ENCODE data around the gene RNASEH2B. TPM values are rescaled to one million over a fixed set of nuclear protein-coding genes. Genes with fewer than 3 reads are reported as not detected.
A peak's percentile ranks its signal among the peaks of the same experiment; 100 is the strongest.

The RNASEH2B gene
- total RNA-seq, 3 donors from 2014 or later, result 52.3 to 55.4 (median 53.4) TPM

- Mint-ChIP-seq H3K4me3 (peak overlapping the region; percentile 3), H3K9me3 (no peaks in the 10 kb centered on the region), H3K4me1 (ENCODE audit: low read depth) (peaks cover 72% of the 10 kb centered on the region), H3K36me3 (ENCODE audit: insufficient read depth) (peaks cover 2% of the 10 kb centered on the region), H3K27me3 (ENCODE audit: low read depth) (no peaks in the 10 kb centered on the region)
- DNase-seq (no peak), ATAC-seq (peak in 1 of 2 donors; percentile 26)
Measured at GRCh38 chr13:50914848-50915247, 5.3 kb downstream of the RNASEH2B start.

DNA sequence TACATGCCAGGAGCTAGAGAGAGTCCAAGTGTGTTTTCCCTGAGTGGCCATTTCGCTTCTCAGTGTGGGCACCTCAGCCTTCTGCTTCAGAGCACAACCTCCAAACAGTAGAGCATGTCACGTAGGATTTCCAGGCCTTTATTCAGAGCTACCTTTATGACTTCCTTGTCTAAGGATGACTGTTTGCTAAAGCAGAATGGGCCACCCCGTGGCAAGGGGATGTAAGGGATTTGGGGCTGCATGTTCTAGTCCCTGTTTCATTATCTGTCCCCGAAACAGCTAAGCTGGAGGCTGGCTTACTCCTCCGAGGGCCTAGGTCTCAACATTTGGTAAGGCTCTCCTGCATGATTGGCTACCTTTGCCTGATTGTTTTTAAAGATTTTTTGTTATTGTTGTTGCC is 6.0 kb downstream of the RNASEH2B start:
- Mint-ChIP-seq H3K9me3 (no peaks in the 10 kb centered on the region), H3K4me1 (ENCODE audit: low read depth) (peaks cover 76% of the 10 kb centered on the region), H3K27me3 (ENCODE audit: low read depth) (no peaks in the 10 kb centered on the region), H3K4me3 (no peak overlapping the region), H3K36me3 (ENCODE audit: insufficient read depth) (peaks cover 2% of the 10 kb centered on the region)
- DNase-seq (no peak), ATAC-seq (no peak)

GRCh38 chr13:50916701-50917184 is 7.2 kb downstream of the RNASEH2B start:
- no peaks in the 10 kb centered on the region for H3K9me3 Mint-ChIP-seq
- DNase-seq (no peak), ATAC-seq (no peak)
- peaks cover 69% of the 10 kb centered on the region for H3K4me1 Mint-ChIP-seq (ENCODE audit: low read depth)
- H3K4me3 Mint-ChIP-seq, result no peak overlapping the region
- peaks cover 5% of the 10 kb centered on the region for H3K36me3 Mint-ChIP-seq (ENCODE audit: insufficient read depth)
- no peaks in the 10 kb centered on the region for H3K27me3 Mint-ChIP-seq (ENCODE audit: low read depth)

- H3K4me3 Mint-ChIP-seq, result no peak overlapping the region
- ATAC-seq (no peak), DNase-seq (no peak)
- H3K4me1 Mint-ChIP-seq (ENCODE audit: low read depth), result peaks cover 61% of the 10 kb centered on the region
- no peaks in the 10 kb centered on the region for H3K27me3 Mint-ChIP-seq (ENCODE audit: low read depth)
- H3K9me3 Mint-ChIP-seq, result peaks cover 8% of the 10 kb centered on the region
- peaks cover 12% of the 10 kb centered on the region for H3K36me3 Mint-ChIP-seq (ENCODE audit: insufficient read depth)
Measured at GRCh38 chr13:50917572-50917971, 8.0 kb downstream of the RNASEH2B start.

DNA sequence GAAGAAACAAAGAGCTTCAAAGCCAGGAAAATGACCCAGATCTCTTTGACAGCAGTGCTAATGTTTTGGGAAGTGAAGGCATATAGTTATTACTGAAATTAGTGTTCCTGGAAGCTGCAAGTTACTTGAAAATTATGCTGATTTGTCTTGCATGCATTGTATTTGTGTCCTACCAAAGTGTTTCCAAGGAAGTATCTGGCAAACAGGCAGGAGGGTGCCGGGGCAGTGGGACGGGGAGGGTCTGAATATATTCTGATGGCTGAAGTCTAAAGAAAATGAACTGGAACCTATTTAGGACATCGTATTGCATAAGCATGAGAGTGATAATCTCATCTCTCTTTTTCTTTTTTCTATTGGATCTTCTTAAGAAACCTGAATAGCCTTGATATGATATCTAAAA is 9.0 kb downstream of the RNASEH2B start:
- no peak overlapping the region for H3K4me3 Mint-ChIP-seq
- H3K27me3 Mint-ChIP-seq (ENCODE audit: low read depth), result no peaks in the 10 kb centered on the region
- ATAC-seq (no peak), DNase-seq (no peak)
- H3K36me3 Mint-ChIP-seq (ENCODE audit: insufficient read depth), result peaks cover 22% of the 10 kb centered on the region
- H3K9me3 Mint-ChIP-seq, result peaks cover 18% of the 10 kb centered on the region
- H3K4me1 Mint-ChIP-seq (ENCODE audit: low read depth), result peaks cover 57% of the 10 kb centered on the region

DNA sequence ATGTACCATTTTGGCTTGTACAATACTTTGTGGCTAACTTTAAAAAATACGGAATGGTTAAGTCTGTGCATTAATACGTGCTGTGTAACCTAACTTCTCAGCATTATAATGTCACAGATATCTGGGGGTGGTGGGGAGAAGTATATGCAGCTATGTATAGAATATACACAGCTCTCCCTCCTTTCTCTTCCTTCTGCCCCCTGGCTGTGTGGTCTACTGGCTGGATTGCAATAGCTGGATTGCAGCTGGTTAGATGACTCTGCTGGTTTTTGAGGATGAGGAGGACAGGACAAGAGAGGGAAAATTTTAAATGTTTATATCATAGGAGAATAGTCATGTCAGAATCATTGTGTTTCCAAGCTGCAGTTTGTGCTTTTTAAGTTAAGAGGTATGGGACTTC is 9.7 kb downstream of the RNASEH2B start:
- no peaks in the 10 kb centered on the region for H3K27me3 Mint-ChIP-seq (ENCODE audit: low read depth)
- peaks cover 24% of the 10 kb centered on the region for H3K36me3 Mint-ChIP-seq (ENCODE audit: insufficient read depth)
- peaks cover 25% of the 10 kb centered on the region for H3K9me3 Mint-ChIP-seq
- DNase-seq (no peak), ATAC-seq (no peak)
- H3K4me1 Mint-ChIP-seq (ENCODE audit: low read depth), result peaks cover 54% of the 10 kb centered on the region
- no peak overlapping the region for H3K4me3 Mint-ChIP-seq

- H3K36me3 Mint-ChIP-seq (ENCODE audit: insufficient read depth), result peaks cover 30% of the 10 kb centered on the region
- DNase-seq, result no peak
- no peak overlapping the region for H3K4me3 Mint-ChIP-seq
- H3K27me3 Mint-ChIP-seq (ENCODE audit: low read depth), result no peaks in the 10 kb centered on the region
- no peak for ATAC-seq
- peaks cover 34% of the 10 kb centered on the region for H3K9me3 Mint-ChIP-seq
- H3K4me1 Mint-ChIP-seq (ENCODE audit: low read depth), result peaks cover 36% of the 10 kb centered on the region
Measured at GRCh38 chr13:50921706-50922105, 12.1 kb downstream of the RNASEH2B start.

DNA sequence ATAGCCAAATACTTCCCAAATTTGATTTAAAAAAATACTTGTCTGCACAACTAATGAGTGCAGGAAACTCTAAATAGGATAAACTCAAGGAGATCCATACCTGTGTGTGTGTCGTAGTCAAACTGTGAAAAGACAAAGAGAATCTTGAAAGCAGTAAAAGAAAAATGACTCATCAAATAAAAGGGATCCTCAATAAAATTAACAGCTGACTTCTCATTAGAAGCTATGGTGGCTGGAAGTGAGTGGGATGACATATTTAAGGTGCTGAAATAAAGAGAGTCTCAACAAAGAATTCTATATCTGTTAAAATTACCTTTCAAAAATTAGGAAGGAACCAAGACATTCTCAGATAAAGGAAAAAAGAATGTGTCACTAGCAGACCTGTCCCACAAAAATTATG is 13.7 kb downstream of the RNASEH2B start:
- Mint-ChIP-seq H3K4me3 (no peak overlapping the region), H3K36me3 (ENCODE audit: insufficient read depth) (peaks cover 32% of the 10 kb centered on the region), H3K4me1 (ENCODE audit: low read depth) (peaks cover 32% of the 10 kb centered on the region), H3K27me3 (ENCODE audit: low read depth) (no peaks in the 10 kb centered on the region), H3K9me3 (peaks cover 34% of the 10 kb centered on the region)
- no peak for DNase-seq
- no peak for ATAC-seq

GRCh38 chr13:50924025-50924424 is 14.4 kb downstream of the RNASEH2B start:
- H3K36me3 Mint-ChIP-seq (ENCODE audit: insufficient read depth), result peaks cover 33% of the 10 kb centered on the region
- DNase-seq, result no peak

DNA sequence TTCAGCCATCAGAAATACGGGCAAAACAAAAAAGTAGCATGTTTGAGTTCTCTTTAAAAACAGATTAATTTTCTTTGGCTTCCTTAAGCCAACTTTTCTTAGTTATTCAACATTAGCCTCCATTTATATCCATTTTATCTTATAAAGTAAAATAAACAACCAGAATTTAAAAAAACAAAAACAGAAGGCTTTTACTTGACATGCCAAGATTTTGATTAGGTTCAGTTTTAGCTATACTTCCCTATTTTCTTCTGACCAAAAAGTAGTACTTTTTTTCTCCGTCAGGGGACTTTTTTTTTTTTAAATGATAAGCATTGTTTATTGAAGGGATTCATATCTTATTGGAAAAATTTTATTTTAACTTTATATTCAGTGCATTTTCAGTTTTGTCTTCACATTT is 18.1 kb downstream of the RNASEH2B start:
- ATAC-seq (no peak), DNase-seq (no peak)
- Mint-ChIP-seq H3K36me3 (ENCODE audit: insufficient read depth) (peaks cover 46% of the 10 kb centered on the region), H3K4me3 (no peak overlapping the region), H3K4me1 (ENCODE audit: low read depth) (peaks cover 17% of the 10 kb centered on the region), H3K27me3 (ENCODE audit: low read depth) (no peaks in the 10 kb centered on the region), H3K9me3 (peaks cover 25% of the 10 kb centered on the region)

More at GRCh38 chr13:50924025-50924424, 14.4 kb downstream of the RNASEH2B start:
- H3K4me3 Mint-ChIP-seq, result no peak overlapping the region
- ATAC-seq, result no peak
- H3K4me1 Mint-ChIP-seq (ENCODE audit: low read depth), result peaks cover 27% of the 10 kb centered on the region
- peaks cover 34% of the 10 kb centered on the region for H3K9me3 Mint-ChIP-seq
- H3K27me3 Mint-ChIP-seq (ENCODE audit: low read depth), result no peaks in the 10 kb centered on the region

- Mint-ChIP-seq H3K36me3 (ENCODE audit: insufficient read depth) (peaks cover 42% of the 10 kb centered on the region), H3K9me3 (peaks cover 21% of the 10 kb centered on the region), H3K4me1 (ENCODE audit: low read depth) (peaks cover 17% of the 10 kb centered on the region), H3K4me3 (no peak overlapping the region), H3K27me3 (ENCODE audit: low read depth) (no peaks in the 10 kb centered on the region)
- ATAC-seq (no peak), DNase-seq (no peak)
Measured at GRCh38 chr13:50928102-50928501, 18.5 kb downstream of the RNASEH2B start.

GRCh38 chr13:50928659-50929462 is 19.3 kb downstream of the RNASEH2B start:
- no peaks in the 10 kb centered on the region for H3K27me3 Mint-ChIP-seq (ENCODE audit: low read depth)
- no peak overlapping the region for H3K4me3 Mint-ChIP-seq
- DNase-seq, result no peak
- H3K9me3 Mint-ChIP-seq, result peaks cover 13% of the 10 kb centered on the region
- no peak for ATAC-seq
- peaks cover 38% of the 10 kb centered on the region for H3K36me3 Mint-ChIP-seq (ENCODE audit: insufficient read depth)
- peaks cover 17% of the 10 kb centered on the region for H3K4me1 Mint-ChIP-seq (ENCODE audit: low read depth)

DNA sequence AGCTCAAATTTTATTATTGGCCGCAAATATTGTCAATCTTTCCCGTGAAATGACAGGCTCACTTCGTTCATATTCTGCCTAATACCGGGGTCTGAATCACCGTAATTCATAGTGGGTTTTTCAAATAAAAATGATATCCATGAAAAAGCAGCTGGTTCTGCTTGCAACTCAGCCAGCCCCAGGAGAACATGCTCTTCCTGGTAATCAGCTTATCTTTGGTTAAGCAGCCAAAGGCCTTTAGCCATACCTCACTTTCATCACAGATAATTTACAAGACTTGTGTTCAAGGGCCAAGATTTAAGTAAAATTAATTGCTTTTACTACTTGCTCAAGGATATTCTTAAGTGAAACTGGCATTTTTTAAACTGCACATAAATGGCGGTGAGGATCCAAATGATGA is 22.5 kb downstream of the RNASEH2B start:
- Mint-ChIP-seq H3K4me3 (no peak overlapping the region), H3K9me3 (no peaks in the 10 kb centered on the region), H3K4me1 (ENCODE audit: low read depth) (peaks cover 11% of the 10 kb centered on the region), H3K36me3 (ENCODE audit: insufficient read depth) (peaks cover 57% of the 10 kb centered on the region), H3K27me3 (ENCODE audit: low read depth) (no peaks in the 10 kb centered on the region)
- ATAC-seq (no peak), DNase-seq (no peak)

DNA sequence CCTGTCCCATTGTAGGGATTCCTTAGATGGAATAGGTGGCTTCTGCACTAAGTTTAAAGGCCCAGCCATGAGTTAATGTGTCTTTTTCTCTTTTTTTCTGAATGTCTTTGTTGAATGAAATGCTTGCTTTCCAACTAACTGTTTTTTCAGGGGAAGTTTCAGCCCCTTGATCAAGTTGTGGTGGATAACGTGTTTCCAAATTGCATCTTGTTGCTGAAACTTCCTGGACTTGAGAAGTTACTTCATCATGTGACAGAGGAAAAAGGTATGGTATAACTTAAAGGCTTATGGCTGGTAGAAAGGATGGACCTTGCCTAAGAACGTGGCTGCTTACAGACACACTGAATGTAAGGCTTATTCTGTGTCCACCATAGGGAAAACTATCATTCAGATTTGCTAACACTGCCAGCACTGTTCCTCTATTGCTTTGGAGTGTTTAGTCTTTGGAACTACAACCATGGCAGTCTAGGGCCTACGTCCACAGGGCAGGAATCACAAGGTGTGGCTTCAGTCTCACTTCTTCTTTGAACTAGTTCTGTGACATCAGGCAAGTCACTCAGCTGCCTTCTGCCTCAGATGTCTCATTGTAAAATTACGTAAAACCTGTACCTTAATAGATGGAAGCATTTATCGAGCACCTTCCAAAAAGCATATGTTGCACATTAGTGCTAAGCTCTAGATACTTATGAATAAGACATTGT is 25.3 kb downstream of the RNASEH2B start:
- Mint-ChIP-seq H3K4me1 (ENCODE audit: low read depth) (peaks cover 2% of the 10 kb centered on the region), H3K4me3 (no peak overlapping the region), H3K36me3 (ENCODE audit: insufficient read depth) (peaks cover 54% of the 10 kb centered on the region), H3K9me3 (no peaks in the 10 kb centered on the region), H3K27me3 (ENCODE audit: low read depth) (no peaks in the 10 kb centered on the region)
- no peak for ATAC-seq
- DNase-seq, result no peak

GRCh38 chr13:50936679-50937078 is 27.1 kb downstream of the RNASEH2B start:
- Mint-ChIP-seq H3K4me1 (ENCODE audit: low read depth) (peaks cover 6% of the 10 kb centered on the region), H3K9me3 (no peaks in the 10 kb centered on the region), H3K4me3 (no peak overlapping the region), H3K27me3 (ENCODE audit: low read depth) (no peaks in the 10 kb centered on the region), H3K36me3 (ENCODE audit: insufficient read depth) (peaks cover 55% of the 10 kb centered on the region)
- no peak for DNase-seq
- no peak for ATAC-seq
